Measurements from ENCODE around the gene BABAM2. TPM values are rescaled to one million over a fixed set of nuclear protein-coding genes. Genes with fewer than 3 reads are reported as not detected.

The BABAM2 gene
- total and polyA plus RNA-seq, 2 experiments from 2014 or later, result 17.8 to 21.5 TPM

GRCh38 chr2:28166956-28167355 lies 276.4 kb downstream of the BABAM2 start (continued):
- TF ChIP-seq EZH2 (IDR thresholded peaks at IDR 0.05; ENCODE audit: low read depth, unreplicated experiment), result no peak
- TF ChIP-seq ZNF331 (CRISPR knock-in tag; IDR thresholded peaks at IDR 0.05; ENCODE audit: low read depth), result no peak

GRCh38 chr2:28168376-28168775 lies 277.8 kb downstream of the BABAM2 start:
- no peak for ATAC-seq
- Histone ChIP-seq H3K36me3 (ENCODE audit: insufficient read depth) (no peaks in the 10 kb centered on the region), H3F3A (replicated peaks; ENCODE audit: low read depth) (no peaks in the 10 kb centered on the region), H3K79me2 (replicated peaks; ENCODE audit: insufficient read depth) (no peaks in the 10 kb centered on the region), H3K27ac (ENCODE audit: low read depth) (no peak overlapping the region), H3K4me3 (no peak overlapping the region), H3K9me2 (ENCODE audit: insufficient read depth) (no peaks in the 10 kb centered on the region), H4K20me1 (replicated peaks; ENCODE audit: insufficient read depth) (no peaks in the 10 kb centered on the region), H3K4me2 (no peak overlapping the region), H2AFZ (no peak overlapping the region), H3K4me1 (ENCODE audit: insufficient read depth) (no peaks in the 10 kb centered on the region), H3K27me3 (ENCODE audit: insufficient read depth) (no peaks in the 10 kb centered on the region)
- Mint-ChIP-seq H3K9me3 (no peaks in the 10 kb centered on the region), H3K4me1 (no peaks in the 10 kb centered on the region; the same call in 2 of the 3 replicates), H3K36me3 (ENCODE audit: low read depth) (no peaks in the 10 kb centered on the region), H3K4me3 (no peak overlapping the region), H3K27me3 (ENCODE audit: insufficient read depth, low read depth, poor library complexity) (peaks cover 1% of the 10 kb centered on the region), H3K27ac (no peak overlapping the region)
- no peak for DNase-seq (ENCODE audit: low spot score)
- TF ChIP-seq NANOG (IDR thresholded peaks at IDR 0.05; ENCODE audit: borderline replicate concordance) (no peak), REST (IDR thresholded peaks at IDR 0.05; ENCODE audit: unreplicated experiment) (no peak), JUNB (IDR thresholded peaks at IDR 0.05; ENCODE audit: unreplicated experiment) (no peak), CREB1 (CRISPR knock-in tag; IDR thresholded peaks at IDR 0.05; ENCODE audit: low read depth) (no peak), POLR2AphosphoS5 (IDR thresholded peaks at IDR 0.05; ENCODE audit: low read depth) (no peak), ZNF331 (CRISPR knock-in tag; IDR thresholded peaks at IDR 0.05; ENCODE audit: low read depth) (no peak), ZNF114 (CRISPR knock-in tag; IDR thresholded peaks at IDR 0.05) (no peak), CTCF (conservative IDR thresholded peaks at IDR 0.05; ENCODE audit: low read depth in 2 of 2) (no peak), ZNF462 (CRISPR knock-in tag; IDR thresholded peaks at IDR 0.05) (no peak), STAT1 (IDR thresholded peaks at IDR 0.05; ENCODE audit: unreplicated experiment) (no peak), EZH2phosphoT487 (IDR thresholded peaks at IDR 0.05; ENCODE audit: unreplicated experiment) (no peak), EZH2 (IDR thresholded peaks at IDR 0.05; ENCODE audit: low read depth, unreplicated experiment) (no peak), ETS1 (IDR thresholded peaks at IDR 0.05) (no peak)
